ENCODE results near the gene FKBP2. TPM values are rescaled to one million over a fixed set of nuclear protein-coding genes. Genes with fewer than 3 reads are reported as not detected.

Gene FKBP2
- total RNA-seq, 1 experiment from 2014 or later, result 41.0 TPM

- Mint-ChIP-seq H3K4me3 (no peak overlapping the region), H3K27ac (no peak overlapping the region; a peak in 1 of 7 replicates), H3K36me3 (ENCODE audit: insufficient read depth in 1 of 3, low read depth in 3 of 3) (peaks cover 60 to 80% (median 74%) of the 10 kb centered on the region in 3 experiments; a peak in 6 of 7 replicates), H3K4me1 (0 out of 4 replicates have a peak, but pooled peaks cover 0 to 3% of the 10 kb centered on the region in 2 experiments), H3K9me3 (no peaks in the 10 kb centered on the region), H3K27me3 (ENCODE audit: low read depth) (no peaks in the 10 kb centered on the region)
- Histone ChIP-seq H3K56ac (ENCODE audit: insufficient read length, low read depth, low read length) (no peak overlapping the region), H3K18ac (ENCODE audit: insufficient read length, low read depth, low read length) (no peak overlapping the region), H3K4me2 (ENCODE audit: insufficient read depth, insufficient read length, low read length) (no peak overlapping the region), H3K23me2 (ENCODE audit: insufficient read length, low read depth, low read length, poor library complexity, severe bottlenecking) (no peaks in the 10 kb centered on the region), H2AK5ac (ENCODE audit: insufficient read length, low read length) (no peak overlapping the region), H3T11ph (ENCODE audit: low read length) (no peak overlapping the region), H2BK15ac (ENCODE audit: low read depth, low read length) (no peak overlapping the region), H4K8ac (replicated peaks; ENCODE audit: insufficient read length, low read depth, low read length) (no peak overlapping the region), H2BK20ac (ENCODE audit: low read depth, low read length, poor library complexity, severe bottlenecking) (no peak overlapping the region), H2AFZ (ENCODE audit: low read length) (no peak overlapping the region), H4K91ac (ENCODE audit: insufficient read length, low read depth, low read length) (no peak overlapping the region), H2BK12ac (ENCODE audit: insufficient read length, low read depth, low read length) (no peak overlapping the region), H3K23ac (ENCODE audit: insufficient read length, low read depth, low read length) (no peak overlapping the region), H2BK120ac (ENCODE audit: low read depth, low read length, poor library complexity, severe bottlenecking) (no peak overlapping the region), H3K9ac (ENCODE audit: extremely low read depth, insufficient read length, low read length) (no peak overlapping the region), H3K4me1 (ENCODE audit: insufficient read depth, low read length) (no peaks in the 10 kb centered on the region), H4K5ac (ENCODE audit: insufficient read length, low read depth, low read length) (no peak overlapping the region), H4K20me1 (ENCODE audit: control insufficient read depth, insufficient read depth, insufficient read length) (peaks cover 3% of the 10 kb centered on the region), H2BK5ac (ENCODE audit: insufficient read length, low read length) (no peak overlapping the region), H3K79me2 (ENCODE audit: insufficient read depth, low read length) (peaks cover 21% of the 10 kb centered on the region; the same call in 1 of the 2 replicates), H3K4ac (ENCODE audit: low read depth, low read length) (no peak overlapping the region), H3K9me3 (ENCODE audit: control insufficient read depth, low read depth, low read length) (no peaks in the 10 kb centered on the region), H3K14ac (ENCODE audit: insufficient read depth, low read length) (no peak overlapping the region), H3K27me3 (ENCODE audit: insufficient read depth, low read length) (no peaks in the 10 kb centered on the region), H3K79me1 (ENCODE audit: insufficient read depth, low read depth, low read length, poor library complexity, severe bottlenecking) (peaks cover 5% of the 10 kb centered on the region), H3K27ac (ENCODE audit: insufficient read length, low read depth, low read length) (no peak overlapping the region)
- DNase-seq, result no peak
- WGBS (ENCODE audit: extremely low coverage, insufficient read length, low lambda C conversion rate), result no CpG with 5 or more reads among the region's 5 CpGs
- TF ChIP-seq CTCF (conservative IDR thresholded peaks at IDR 0.05), result no peak
These were observed 48.5 kb upstream of the FKBP2 start for GRCh38 chr11:64192434-64192833.
